ENCODE data around the gene GSTP1. TPM values are rescaled to one million over a fixed set of nuclear protein-coding genes. Genes with fewer than 3 reads are reported as not detected.
"Not testable (repeated sequence)": the region's sequence is repeated elsewhere in the genome, so short reads cannot be mapped to it uniquely, and the experiment has no call there.

The GSTP1 gene
- polyA plus RNA-seq, 3 donors: 853 to 1,483 (median 1,250) TPM

- not testable (repeated sequence) for H3K27ac Mint-ChIP-seq; H3K4me3 Mint-ChIP-seq; H4K20me1 ChIP-seq (ENCODE audit: insufficient read depth, low read length); H3K79me2 ChIP-seq (ENCODE audit: insufficient read depth, low read length); H3K4me1 Mint-ChIP-seq; H3K9ac ChIP-seq (ENCODE audit: insufficient read depth, low read length, poor library complexity, severe bottlenecking); H3K4me1 ChIP-seq (ENCODE audit: control insufficient read depth in 1 of 2, insufficient read depth in 2 of 2, low read length in 2 of 2); H2AFZ ChIP-seq (ENCODE audit: insufficient read depth, low read depth, low read length, poor library complexity, severe bottlenecking); H3K4me3 ChIP-seq (replicated peaks in 1 of 3; ENCODE audit: low read depth in 2 of 3, low read length in 3 of 3); DNase-seq; H3K36me3 Mint-ChIP-seq; H3K9me3 ChIP-seq (replicated peaks in 1 of 2; ENCODE audit: control insufficient read depth in 1 of 2, insufficient read depth in 1 of 2, low read length in 2 of 2); H3K36me3 ChIP-seq (replicated peaks in 1 of 2; ENCODE audit: control insufficient read depth in 1 of 2, insufficient read depth in 2 of 2, low read length in 2 of 2); H3K4me2 ChIP-seq (replicated peaks; ENCODE audit: extremely low read depth, low read length, poor library complexity, severe bottlenecking); H3K27ac ChIP-seq (ENCODE audit: low read depth in 1 of 2, low read length in 2 of 2); H3K9me3 Mint-ChIP-seq
- H3K27me3 Mint-ChIP-seq (ENCODE audit: low read depth in 3 of 3): peaks cover 22 to 24% (median 23%) of the 10 kb centered on the region in 3 donors
- H3K27me3 ChIP-seq (ENCODE audit: control insufficient read depth in 2 of 2, insufficient read depth in 2 of 2, low read length in 2 of 2): peaks cover 0 to 13% of the 10 kb centered on the region in 2 donors
- 95% methylated on average over 13 of the region's 13 CpGs for WGBS (ENCODE audit: insufficient coverage)
- intact Hi-C loops (cut with micrococcal nuclease): loop anchor here in 1 of 2 donors (10.0 kb wide), 1 partner anchor 94 kb away; no protein-coding TSS in a partner anchor
These were observed 37.0 kb downstream of the GSTP1 start for GRCh38 chr11:67620621-67621020.

GRCh38 chr11:67621928-67622327, 38.3 kb downstream of the GSTP1 start:
- H3K79me2 ChIP-seq (ENCODE audit: insufficient read depth, low read length); H3K4me3 Mint-ChIP-seq; H3K4me3 ChIP-seq (replicated peaks in 1 of 3; ENCODE audit: low read depth in 2 of 3, low read length in 3 of 3); H4K20me1 ChIP-seq (ENCODE audit: insufficient read depth, low read length); H3K36me3 ChIP-seq (replicated peaks in 1 of 2; ENCODE audit: control insufficient read depth in 1 of 2, insufficient read depth in 2 of 2, low read length in 2 of 2); H3K9me3 ChIP-seq (replicated peaks in 1 of 2; ENCODE audit: control insufficient read depth in 1 of 2, insufficient read depth in 1 of 2, low read length in 2 of 2); H3K4me2 ChIP-seq (replicated peaks; ENCODE audit: extremely low read depth, low read length, poor library complexity, severe bottlenecking); H3K27me3 ChIP-seq (ENCODE audit: control insufficient read depth in 2 of 2, insufficient read depth in 2 of 2, low read length in 2 of 2); H3K27ac ChIP-seq (ENCODE audit: low read depth in 1 of 2, low read length in 2 of 2); H3K9ac ChIP-seq (ENCODE audit: insufficient read depth, low read length, poor library complexity, severe bottlenecking); H3K36me3 Mint-ChIP-seq; H3K27ac Mint-ChIP-seq; H2AFZ ChIP-seq (ENCODE audit: insufficient read depth, low read depth, low read length, poor library complexity, severe bottlenecking); H3K4me1 Mint-ChIP-seq; H3K9me3 Mint-ChIP-seq; DNase-seq; H3K4me1 ChIP-seq (ENCODE audit: control insufficient read depth in 1 of 2, insufficient read depth in 2 of 2, low read length in 2 of 2): not testable (repeated sequence)
- intact Hi-C loops (cut with micrococcal nuclease): loop anchor here in 1 of 2 donors (10.0 kb wide), 1 partner anchor 93 kb away; no protein-coding TSS in a partner anchor
- H3K27me3 Mint-ChIP-seq (ENCODE audit: low read depth in 3 of 3): peaks cover 10 to 12% (median 11%) of the 10 kb centered on the region in 3 donors
- 86% methylated on average over 1 of the region's 3 CpGs for WGBS (ENCODE audit: insufficient coverage)

GRCh38 chr11:67622905-67623304, 39.3 kb downstream of the GSTP1 start:
- intact Hi-C loops (cut with micrococcal nuclease): loop anchor here in 1 of 2 donors (10.0 kb wide), 1 partner anchor 92 kb away; no protein-coding TSS in a partner anchor
- H3K36me3 Mint-ChIP-seq; H3K4me3 Mint-ChIP-seq; H3K9me3 Mint-ChIP-seq; H3K4me3 ChIP-seq (replicated peaks in 1 of 3; ENCODE audit: low read depth in 2 of 3, low read length in 3 of 3); H3K27me3 ChIP-seq (ENCODE audit: control insufficient read depth in 2 of 2, insufficient read depth in 2 of 2, low read length in 2 of 2); H3K4me1 Mint-ChIP-seq; H3K36me3 ChIP-seq (replicated peaks in 1 of 2; ENCODE audit: control insufficient read depth in 1 of 2, insufficient read depth in 2 of 2, low read length in 2 of 2); H3K27ac Mint-ChIP-seq; H2AFZ ChIP-seq (ENCODE audit: insufficient read depth, low read depth, low read length, poor library complexity, severe bottlenecking); DNase-seq; H4K20me1 ChIP-seq (ENCODE audit: insufficient read depth, low read length); H3K9ac ChIP-seq (ENCODE audit: insufficient read depth, low read length, poor library complexity, severe bottlenecking); H3K9me3 ChIP-seq (replicated peaks in 1 of 2; ENCODE audit: control insufficient read depth in 1 of 2, insufficient read depth in 1 of 2, low read length in 2 of 2); H3K4me2 ChIP-seq (replicated peaks; ENCODE audit: extremely low read depth, low read length, poor library complexity, severe bottlenecking); H3K4me1 ChIP-seq (ENCODE audit: control insufficient read depth in 1 of 2, insufficient read depth in 2 of 2, low read length in 2 of 2); H3K27ac ChIP-seq (ENCODE audit: low read depth in 1 of 2, low read length in 2 of 2); H3K27me3 Mint-ChIP-seq (ENCODE audit: low read depth in 3 of 3); H3K79me2 ChIP-seq (ENCODE audit: insufficient read depth, low read length): not testable (repeated sequence)
- 50% methylated on average over 2 of the region's 7 CpGs for WGBS (ENCODE audit: insufficient coverage)

- H2AFZ ChIP-seq (ENCODE audit: insufficient read depth, low read depth, low read length, poor library complexity, severe bottlenecking); H3K27me3 ChIP-seq (ENCODE audit: control insufficient read depth in 2 of 2, insufficient read depth in 2 of 2, low read length in 2 of 2); H3K4me3 Mint-ChIP-seq; H3K79me2 ChIP-seq (ENCODE audit: insufficient read depth, low read length); H3K36me3 Mint-ChIP-seq; DNase-seq; H3K4me1 ChIP-seq (ENCODE audit: control insufficient read depth in 1 of 2, insufficient read depth in 2 of 2, low read length in 2 of 2); H3K27me3 Mint-ChIP-seq (ENCODE audit: low read depth in 3 of 3); H3K9ac ChIP-seq (ENCODE audit: insufficient read depth, low read length, poor library complexity, severe bottlenecking); H3K4me2 ChIP-seq (replicated peaks; ENCODE audit: extremely low read depth, low read length, poor library complexity, severe bottlenecking); H3K4me3 ChIP-seq (replicated peaks in 1 of 3; ENCODE audit: low read depth in 2 of 3, low read length in 3 of 3); H3K9me3 Mint-ChIP-seq; H3K4me1 Mint-ChIP-seq; H3K27ac Mint-ChIP-seq; H3K9me3 ChIP-seq (replicated peaks in 1 of 2; ENCODE audit: control insufficient read depth in 1 of 2, insufficient read depth in 1 of 2, low read length in 2 of 2); H4K20me1 ChIP-seq (ENCODE audit: insufficient read depth, low read length); H3K27ac ChIP-seq (ENCODE audit: low read depth in 1 of 2, low read length in 2 of 2); H3K36me3 ChIP-seq (replicated peaks in 1 of 2; ENCODE audit: control insufficient read depth in 1 of 2, insufficient read depth in 2 of 2, low read length in 2 of 2): not testable (repeated sequence)
- no CpG with 5 or more reads among the region's 1 CpG for WGBS (ENCODE audit: insufficient coverage)
- intact Hi-C loops (cut with micrococcal nuclease): loop anchor here in 1 of 2 donors (10.0 kb wide), 1 partner anchor 91 kb away; no protein-coding TSS in a partner anchor
These were observed 40.2 kb downstream of the GSTP1 start for GRCh38 chr11:67623795-67624194.
